Measurements from ENCODE around the gene GRIK2.

Gene GRIK2

DNA sequence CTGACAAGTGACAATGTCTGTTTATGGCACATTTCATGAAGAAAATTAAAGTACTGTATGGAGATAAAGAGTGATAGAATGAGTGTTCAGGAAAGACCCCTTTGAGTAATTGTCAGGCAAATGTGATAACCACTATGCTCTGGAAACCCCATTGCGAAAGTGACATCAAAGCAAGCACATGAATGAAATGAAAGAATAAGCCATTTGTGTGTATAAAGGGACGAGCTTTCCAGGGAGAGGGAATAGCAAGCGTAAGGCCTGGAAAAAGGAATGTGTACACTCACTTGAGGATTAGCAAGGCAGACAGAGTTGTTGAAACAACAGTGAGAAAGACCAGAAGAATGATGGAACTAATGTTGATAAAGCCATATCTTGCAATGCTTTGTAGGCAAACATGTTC is 490.0 kb downstream of the GRIK2 start:
- no peak for DNase-seq (ENCODE audit: low spot score)

DNA sequence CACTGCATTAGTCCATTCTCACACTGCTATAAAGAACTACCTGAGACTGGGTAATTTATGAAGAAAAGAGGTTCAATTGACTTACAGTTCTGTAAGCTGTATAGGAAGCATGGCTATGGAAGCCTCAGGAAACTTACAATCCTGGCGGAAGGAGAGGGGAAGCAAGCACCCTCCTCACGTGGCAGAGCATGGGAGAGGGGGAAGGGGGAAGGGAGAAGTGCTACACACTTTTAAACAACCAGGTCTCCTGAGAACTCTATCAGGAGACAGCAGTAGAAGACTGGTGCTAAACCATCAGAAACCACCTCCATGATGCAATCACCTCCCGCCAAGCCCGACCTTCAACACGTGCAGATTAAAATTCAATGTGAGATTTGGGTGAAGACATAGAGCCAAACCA is 494.0 kb downstream of the GRIK2 start:
- DNase-seq (ENCODE audit: low spot score) = no peak

DNA sequence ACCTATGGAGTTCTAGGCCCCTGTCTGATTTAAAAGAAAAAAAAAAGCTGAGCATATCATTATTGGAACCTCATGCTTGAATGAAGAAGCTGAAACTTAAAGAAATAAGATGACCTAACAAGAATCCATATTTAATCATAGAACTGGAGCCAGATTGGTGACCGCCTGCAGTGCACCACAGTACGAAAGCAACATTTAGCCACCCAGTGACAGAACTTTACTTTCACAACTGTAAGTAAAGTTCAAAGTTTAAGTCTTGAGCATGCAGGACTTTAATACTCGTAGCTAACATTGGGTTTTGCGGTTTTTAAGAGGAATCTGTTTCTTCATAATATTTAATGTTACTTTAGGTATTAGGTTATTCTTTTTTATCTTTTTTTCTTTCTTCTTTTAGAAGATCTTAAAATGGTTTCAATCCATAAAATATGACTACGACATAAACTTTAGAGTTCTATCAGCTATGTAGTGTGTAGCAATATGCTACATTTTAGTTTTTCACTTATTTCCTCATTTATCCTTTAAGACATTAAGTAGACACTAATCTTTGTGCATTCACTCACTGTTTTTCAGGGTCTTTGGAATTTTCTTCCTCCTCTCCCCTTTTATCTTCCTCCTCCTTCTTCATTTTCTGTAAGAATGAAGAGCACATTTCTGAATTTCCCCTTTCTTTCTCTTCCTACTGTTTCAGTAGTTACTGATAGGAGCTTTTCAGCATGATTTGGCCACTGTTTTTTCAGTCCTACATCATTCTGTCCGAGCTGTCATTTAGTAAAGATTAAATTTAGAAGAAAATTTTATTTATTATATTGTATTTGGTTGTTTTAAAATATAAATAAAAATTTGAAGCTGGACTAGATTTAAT is 514.1 kb downstream of the GRIK2 start:
- no peak for DNase-seq (ENCODE audit: low spot score)

DNA sequence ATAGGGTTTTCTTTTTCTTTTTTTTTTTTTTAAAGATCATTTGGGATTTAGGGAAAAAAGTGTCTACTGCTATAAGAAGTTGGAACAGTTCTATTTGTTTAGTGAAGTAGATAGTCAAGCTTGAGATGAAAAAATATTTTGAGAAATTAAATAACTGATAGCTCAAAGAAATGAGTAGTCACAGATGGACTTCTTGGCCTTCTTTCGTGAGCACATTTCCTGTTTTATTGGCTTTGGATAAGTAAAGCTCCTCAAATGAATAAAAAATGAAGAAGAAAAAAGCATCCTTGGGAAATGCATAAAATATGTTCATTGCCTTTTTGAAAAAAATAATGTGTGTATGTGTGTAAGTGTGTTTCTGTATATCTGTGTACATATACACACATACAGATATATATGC is 515.9 kb downstream of the GRIK2 start:
- DNase-seq (ENCODE audit: low spot score) = peak; percentile 58

DNA sequence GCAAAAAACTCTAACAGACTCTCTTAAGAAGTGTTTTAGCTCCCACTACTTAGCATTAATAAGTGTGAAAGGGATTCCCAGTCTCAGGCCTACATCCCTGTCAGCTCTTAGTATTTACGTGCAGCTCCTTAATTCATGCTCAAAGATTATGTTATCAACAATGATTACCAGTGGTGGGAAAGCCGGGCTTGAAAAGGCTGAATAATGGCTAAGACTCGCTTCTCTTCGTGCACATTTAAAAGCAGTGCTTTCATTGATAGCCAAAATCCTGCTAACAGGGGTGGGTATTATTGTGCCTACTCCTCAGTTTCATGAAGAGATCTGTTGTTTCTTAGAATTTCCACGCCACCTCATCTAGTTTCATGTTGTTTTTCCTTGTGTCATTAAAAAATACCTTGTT is 518.8 kb downstream of the GRIK2 start:
- no peak for DNase-seq (ENCODE audit: low spot score)

DNA sequence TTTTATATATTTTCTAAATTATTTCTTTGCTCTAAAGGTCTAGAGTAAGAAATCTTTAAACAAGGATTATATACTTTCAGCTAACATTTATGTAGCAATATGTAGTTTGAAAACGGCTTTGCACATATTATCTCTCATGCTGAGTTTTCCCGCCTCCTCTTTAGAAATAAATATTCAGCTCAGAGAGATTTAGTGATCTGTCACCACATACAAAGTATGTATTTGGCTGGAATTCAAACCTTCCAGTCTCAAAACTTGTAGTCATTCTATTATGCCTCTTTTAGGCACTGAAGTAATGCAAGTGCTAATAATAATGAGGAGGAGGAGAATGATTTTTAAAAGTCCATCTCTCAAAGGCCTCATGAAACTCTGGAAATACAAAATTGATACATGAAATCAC is 525.0 kb downstream of the GRIK2 start:
- DNase-seq (ENCODE audit: low spot score) = no peak

DNA sequence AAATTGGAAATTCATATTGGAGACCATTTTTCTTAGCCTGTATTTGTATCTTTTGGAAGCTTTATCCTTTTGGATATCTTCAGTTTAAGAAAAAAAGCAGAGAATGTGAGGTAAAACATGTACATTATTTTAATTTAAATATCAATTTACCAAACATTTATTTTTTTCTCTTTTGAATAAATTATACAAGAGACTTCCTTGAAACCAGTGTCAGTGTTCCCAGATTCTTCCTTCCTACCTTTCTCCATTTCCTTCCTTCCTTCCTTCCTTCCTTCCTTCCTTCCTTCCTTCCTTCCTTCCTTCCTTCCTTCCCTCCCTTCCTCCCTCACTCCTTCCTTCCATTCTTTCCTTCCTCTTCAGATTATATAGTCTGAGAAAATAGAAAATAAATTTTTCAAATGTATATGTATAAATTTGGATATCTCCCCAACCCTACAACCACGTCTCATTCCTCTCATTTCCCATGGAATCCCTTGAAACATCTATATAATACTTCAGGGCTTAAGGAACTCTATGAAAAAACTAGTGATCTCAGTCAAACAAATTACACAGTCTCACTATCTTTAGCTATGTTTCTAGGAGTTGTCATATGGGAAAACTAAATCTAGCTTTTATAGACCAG is 528.4 kb downstream of the GRIK2 start:
- no peak for DNase-seq (ENCODE audit: low spot score)

DNA sequence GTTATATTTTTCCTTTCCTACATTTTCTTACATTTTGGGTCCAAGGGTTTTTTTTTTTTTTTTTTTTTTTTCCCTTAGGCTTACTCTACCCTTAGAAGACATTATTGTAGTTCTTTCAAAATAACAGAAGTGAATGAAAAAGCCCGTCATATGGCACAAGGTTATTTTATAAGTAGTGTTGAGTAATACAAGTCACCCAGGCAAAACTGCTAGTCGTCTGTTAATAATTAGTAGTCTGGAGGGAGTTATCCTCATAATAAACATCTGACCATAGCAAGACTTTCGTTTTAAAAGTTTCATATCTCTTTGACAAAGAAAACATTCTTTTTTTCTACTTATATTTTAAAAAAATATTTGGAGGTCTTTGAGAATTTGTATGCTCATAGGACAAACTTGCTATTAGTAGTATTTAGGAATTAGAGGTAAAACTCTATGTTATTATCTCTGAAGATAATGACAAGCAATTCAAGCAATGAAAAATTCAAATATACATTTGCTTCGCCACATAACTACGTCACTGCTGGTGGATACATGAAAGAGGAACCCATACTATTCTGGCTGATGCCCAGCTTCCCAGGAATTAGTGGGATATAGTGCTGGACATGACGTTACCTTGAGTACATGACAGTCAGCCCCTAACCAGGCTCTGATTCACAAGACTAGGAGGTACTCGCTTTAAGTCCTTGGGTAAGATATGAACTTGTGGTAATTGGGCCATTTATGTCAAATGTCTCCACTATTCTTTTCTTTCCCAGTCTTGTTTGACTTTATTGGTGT is 532.8 kb downstream of the GRIK2 start:
- no peak for DNase-seq (ENCODE audit: low spot score)

DNA sequence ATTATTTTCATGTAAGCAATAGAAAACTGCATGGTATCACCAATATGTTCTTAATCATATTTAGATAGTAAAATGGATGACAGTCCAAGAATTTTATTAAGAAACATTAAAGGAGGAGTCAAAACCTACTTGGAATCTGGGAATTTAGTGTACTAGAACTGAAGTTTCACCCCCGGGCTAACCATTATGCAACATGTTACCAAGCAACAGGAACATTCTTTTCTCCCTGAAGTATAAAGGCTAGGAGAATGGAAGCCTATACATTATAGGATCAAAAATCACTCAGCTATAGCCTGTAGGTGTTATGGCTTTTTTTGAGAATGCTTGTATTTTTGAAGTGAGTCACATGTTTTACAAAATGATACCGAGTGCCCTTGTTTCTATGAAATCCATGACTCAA is 538.3 kb downstream of the GRIK2 start:
- DNase-seq (ENCODE audit: low spot score) = no peak

DNA sequence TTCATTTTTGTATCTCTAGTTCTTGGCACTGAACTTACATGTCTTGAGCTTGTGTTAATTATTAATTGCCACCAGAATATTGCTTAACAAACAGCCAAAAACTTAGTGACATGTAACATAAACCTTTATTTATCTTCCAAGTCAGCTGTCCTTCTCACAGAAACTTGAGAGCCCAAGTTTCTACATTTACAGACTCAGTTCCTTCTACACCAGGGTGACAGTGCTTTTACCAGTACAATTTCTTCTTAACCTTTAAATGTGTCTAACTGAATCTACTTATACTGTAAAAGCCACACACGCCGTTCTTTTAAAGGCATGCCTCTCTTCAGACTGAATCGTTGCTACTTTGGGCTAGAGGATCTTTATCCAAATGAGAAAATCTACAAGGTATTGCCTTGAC is 539.2 kb downstream of the GRIK2 start:
- no peak for DNase-seq (ENCODE audit: low spot score)

DNA sequence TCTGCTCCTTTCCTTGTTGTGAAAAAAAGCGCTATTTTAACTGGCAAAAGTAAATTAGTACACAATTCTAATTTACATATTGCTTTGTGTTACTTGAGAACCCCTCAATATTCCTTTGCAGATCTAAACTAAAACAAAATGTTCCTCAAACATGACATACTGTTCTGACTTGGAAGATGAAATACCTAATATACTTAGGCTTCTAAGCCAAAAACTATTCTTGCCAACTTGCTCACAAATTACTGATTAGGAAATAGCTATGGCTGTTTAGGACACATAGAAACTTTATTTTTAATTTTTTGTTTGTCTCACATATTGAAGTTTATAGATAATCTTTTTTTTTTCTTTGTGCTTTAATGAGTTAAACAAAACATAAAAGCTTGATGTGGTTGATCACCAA is 542.2 kb downstream of the GRIK2 start:
- no peak for DNase-seq (ENCODE audit: low spot score)

DNA sequence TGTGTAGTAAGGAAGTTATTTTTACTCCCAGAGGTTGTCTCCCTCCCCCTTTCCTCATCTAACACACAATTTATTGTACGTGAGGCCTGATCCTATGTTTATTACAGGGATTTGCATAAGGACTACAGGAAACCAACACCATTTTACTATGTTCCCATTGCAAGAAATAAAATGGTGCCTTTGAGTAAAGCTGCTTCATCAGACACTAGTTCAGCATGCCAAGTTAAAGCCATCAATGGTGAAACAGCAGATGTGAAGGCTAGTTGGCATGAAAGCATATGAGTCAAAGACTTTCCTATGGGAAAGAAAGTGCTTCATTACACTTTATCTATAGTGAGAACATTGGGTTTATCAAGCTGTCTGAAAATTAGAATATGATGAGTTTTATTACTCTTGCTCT is 543.0 kb downstream of the GRIK2 start:
- no peak for DNase-seq (ENCODE audit: low spot score)

DNA sequence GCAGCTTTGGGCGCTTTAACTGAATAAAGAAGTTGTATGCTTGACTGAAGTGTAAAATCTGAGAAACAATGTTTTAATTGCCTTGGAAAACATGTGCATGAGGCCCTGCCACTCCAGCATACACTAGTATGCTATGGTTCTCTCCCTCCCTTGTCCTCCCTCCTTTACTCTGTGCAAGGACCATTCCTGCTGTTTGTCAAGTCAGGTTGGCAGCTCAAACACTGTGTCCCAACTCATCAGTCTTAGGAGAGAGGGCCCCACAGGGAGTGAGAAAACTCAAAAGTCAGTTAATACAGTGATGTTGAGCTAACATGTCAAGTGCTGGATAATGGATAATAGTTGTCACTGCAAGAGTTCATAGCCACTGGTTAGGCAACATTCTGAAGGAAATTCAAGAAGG is 543.6 kb downstream of the GRIK2 start:
- no peak for DNase-seq (ENCODE audit: low spot score)

DNA sequence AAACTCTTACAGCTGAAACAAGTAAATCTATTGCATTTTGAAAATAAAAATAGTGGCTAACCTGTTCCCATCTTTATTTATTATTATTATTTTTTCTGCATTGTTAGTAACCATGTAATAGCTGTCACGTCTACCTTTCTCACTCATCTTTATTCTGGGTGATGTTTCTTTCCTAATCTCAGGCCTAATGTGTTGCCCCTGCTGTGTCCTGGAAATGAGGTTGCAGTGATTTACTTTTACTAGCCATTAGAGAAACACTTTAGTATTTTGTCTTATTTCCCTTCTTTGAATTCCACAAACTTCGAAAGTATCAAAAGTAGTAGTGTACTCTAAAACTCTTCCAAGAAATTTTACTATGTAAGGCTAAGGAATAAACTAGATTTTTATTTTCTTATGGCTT is 546.9 kb downstream of the GRIK2 start:
- no peak for DNase-seq (ENCODE audit: low spot score)

DNA sequence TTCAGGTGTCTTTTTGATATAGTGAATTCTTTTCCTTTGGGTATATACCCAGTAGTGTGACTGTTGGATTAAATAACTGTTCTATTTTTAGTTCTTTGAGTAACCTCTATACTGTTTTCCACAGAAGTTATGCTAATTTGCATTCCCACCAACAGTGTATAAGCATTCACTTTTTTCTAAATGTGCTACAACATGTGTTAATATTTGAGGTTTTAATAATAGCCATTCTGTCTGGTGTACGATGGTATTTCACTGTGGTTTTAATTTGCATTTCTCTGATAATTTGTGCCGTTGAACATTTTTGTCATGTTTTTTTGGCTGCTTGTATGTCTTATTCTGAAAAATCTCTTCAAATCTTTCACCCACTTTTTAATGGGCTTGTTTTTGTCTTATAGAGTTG is 563.5 kb downstream of the GRIK2 start:
- DNase-seq (ENCODE audit: low spot score) = no peak

DNA sequence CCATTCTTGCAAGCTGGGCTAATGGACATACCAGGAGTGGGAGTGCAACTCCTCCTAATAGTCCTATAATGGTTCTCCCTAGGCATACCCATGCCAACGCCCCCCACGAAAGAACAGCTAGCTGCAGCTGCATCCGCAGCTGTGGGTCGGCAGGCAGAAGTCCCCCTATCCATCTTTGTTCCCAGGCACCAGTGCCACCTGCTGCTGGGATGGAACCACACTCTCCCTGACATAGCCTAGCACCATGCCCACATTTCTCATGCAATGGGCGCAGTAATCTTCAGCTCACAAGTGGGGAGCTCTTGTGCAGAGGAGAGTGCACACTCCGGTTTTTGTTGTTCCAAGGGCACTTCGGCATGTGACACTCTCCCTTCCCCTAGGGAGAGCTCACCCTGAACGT is 567.8 kb downstream of the GRIK2 start:
- DNase-seq (ENCODE audit: low spot score) = no peak

DNA sequence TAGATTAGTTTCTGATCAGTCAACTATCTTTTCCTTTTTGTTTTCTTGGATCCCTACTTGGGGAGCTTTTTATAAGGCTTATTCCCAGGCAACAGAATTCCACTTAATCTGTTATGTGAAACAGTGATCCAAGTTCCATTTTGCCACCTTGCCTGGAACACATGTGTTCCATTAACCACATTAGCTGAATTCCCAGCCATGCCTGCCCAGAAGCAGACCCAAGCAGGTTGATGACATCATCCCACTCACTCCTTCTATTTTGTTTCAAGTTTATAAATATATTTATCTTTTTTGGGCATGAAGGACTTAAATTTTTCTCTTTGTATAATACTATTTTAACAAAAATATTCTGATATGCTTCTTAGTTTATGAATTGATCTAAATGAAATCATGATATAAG is 587.4 kb downstream of the GRIK2 start:
- DNase-seq (ENCODE audit: low spot score) = no peak

DNA sequence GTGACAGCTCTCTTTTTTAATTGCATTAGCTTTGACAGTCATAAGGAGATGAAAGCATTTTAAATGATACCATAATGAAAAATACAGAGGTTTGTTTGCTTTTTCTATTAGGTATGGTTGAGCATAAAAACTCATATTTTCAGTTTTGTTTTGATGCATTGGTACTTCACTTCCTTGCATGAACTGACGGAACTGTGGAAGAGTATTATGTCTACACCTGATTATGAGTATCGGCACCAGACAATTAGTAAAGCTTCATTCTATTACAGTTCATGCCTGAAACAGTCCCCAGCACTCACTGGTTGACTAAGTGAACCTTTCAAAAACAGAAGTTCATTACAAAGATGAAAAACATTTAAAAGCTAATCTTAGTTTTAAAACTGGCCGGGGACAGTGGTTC is 593.0 kb downstream of the GRIK2 start:
- DNase-seq (ENCODE audit: low spot score) = no peak

DNA sequence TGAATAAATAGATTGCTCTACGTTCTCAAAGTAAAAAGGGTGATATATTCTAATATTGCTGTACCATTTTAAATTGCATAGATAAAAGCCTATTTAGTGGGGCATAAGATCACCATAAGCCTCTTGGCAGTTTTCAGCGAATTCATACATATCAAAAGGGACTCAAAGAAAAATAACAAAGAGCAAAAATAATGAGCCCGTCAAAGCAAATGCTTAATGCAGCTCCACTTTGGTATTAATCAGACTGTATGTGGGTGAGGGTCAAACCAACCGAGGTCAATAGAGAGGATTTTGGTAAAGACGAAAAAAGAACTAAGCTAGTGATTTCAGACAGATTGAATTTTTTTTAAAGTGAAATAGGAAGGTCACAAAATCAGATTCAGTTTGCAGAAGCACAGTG is 598.8 kb downstream of the GRIK2 start:
- DNase-seq (ENCODE audit: low spot score) = peak; percentile 22

DNA sequence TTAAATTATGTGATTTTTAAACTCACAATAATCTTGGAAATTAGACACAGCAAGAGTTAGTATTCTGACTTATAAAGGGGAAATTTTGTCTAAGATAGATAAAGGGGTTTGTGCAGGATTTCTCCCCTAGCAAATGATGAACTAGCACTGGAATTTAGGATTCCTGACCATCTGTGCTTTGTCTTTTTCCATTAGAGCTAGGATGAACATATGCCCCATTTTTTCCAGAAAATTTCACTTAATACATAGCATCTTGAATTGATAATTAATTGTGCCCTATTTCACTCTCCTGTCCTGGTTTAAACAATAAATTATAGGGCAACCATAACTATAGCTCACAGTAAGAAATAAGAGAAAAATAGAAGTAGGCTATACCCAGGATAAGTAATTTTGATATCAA is 601.0 kb downstream of the GRIK2 start:
- DNase-seq (ENCODE audit: low spot score) = peak; percentile 75

DNA sequence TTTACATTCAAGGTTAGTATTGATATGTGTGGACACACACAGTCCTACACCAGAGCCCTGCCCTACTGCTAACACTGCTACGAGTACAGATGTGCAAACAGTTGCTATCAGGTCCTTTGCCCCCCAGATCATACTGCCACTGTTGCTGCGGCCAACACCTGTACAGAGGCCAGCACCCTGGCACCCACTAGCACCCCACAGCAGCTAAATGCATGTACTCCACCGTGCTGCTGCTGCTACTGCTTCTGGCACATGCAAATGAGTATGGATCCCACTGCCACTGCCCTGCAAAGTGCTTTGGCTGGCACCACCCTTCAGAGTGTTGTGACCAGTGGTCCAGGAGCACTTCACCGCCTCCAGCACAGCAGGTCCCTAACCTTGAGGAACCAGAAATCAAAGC is 621.9 kb downstream of the GRIK2 start:
- DNase-seq (ENCODE audit: low spot score) = no peak

DNA sequence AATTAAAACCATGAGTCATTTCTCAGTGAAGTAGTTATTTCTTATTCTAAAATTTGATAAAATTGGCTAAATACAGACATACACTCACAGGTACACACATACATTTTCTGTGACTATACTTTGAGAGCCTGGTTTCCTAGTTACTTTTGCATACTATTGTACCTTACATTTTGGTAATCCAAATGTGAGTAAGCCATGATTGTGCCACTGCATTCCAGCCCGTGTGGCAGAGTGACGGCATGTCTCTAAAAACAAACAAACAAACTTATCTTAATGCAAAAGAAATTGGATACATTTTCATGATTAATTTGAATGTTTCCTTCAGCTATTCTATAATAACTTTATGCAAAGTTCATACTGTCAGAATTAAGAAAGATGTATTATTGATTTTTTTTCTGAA is 628.8 kb downstream of the GRIK2 start:
- no peak for DNase-seq (ENCODE audit: low spot score)

DNA sequence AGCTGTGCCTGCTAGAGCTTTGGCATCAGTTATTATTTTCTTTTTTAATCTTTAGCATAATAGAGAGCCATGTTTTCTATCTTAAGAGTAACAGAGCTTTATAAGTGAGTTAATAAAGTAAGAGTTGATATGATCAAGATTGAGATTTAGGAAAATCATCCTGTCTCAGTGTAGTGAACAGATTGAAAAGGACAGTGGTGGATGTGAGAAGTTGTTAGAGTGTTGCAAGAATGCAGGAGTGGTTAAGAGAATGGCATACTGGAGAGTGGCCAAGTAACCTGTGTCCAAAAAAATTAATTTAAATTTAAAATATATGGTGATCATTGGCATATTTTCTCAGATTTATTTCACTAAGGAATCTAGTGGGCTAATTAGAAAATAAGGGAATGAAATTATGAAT is 629.3 kb downstream of the GRIK2 start:
- DNase-seq (ENCODE audit: low spot score) = no peak
